GM21447 (cell line): ENCODE results near the gene COLQ.
"Not testable (repeated sequence)": the region's sequence is repeated elsewhere in the genome, so short reads cannot be mapped to it uniquely, and the experiment has no call there.

Experiments used
- ATAC-seq: cut with Tn5 transposase; IDR thresholded peaks from one replicate; pipeline ENCODE4 v1.9.1; 2021; ENCODE audit not compliant: unreplicated experiment

The COLQ gene

GRCh38 chr3:15458212-15458780 is 63.2 kb downstream of the COLQ start:
- no peak for ATAC-seq

- ATAC-seq = not testable (repeated sequence)
Measured at GRCh38 chr3:15456915-15457314, 64.6 kb downstream of the COLQ start.

GRCh38 chr3:15456321-15456720 is 65.2 kb downstream of the COLQ start:
- ATAC-seq = no peak

- no peak for ATAC-seq
Measured at GRCh38 chr3:15455756-15456155, 65.8 kb downstream of the COLQ start.

GRCh38 chr3:15454965-15455364 is 66.5 kb downstream of the COLQ start:
- ATAC-seq = no peak

GRCh38 chr3:15453991-15454625 is 67.4 kb downstream of the COLQ start:
- ATAC-seq = no peak

GRCh38 chr3:15453501-15453900 is 68.0 kb downstream of the COLQ start:
- ATAC-seq = no peak

GRCh38 chr3:15452961-15453360 is 68.5 kb downstream of the COLQ start:
- ATAC-seq = no peak

- ATAC-seq = no peak
Measured at GRCh38 chr3:15452156-15452555, 69.3 kb downstream of the COLQ start.

GRCh38 chr3:15451216-15452113 is 70.0 kb downstream of the COLQ start:
- no peak for ATAC-seq

- no peak for ATAC-seq
Measured at GRCh38 chr3:15450438-15451215, 70.9 kb downstream of the COLQ start.

GRCh38 chr3:15449489-15450224 is 71.8 kb downstream of the COLQ start:
- ATAC-seq = no peak

GRCh38 chr3:15443826-15444524 is 77.5 kb downstream of the COLQ start:
- no peak for ATAC-seq

- ATAC-seq = no peak
Measured at GRCh38 chr3:15440891-15441290, 80.6 kb downstream of the COLQ start.

GRCh38 chr3:15439476-15439875 is 82.0 kb downstream of the COLQ start:
- ATAC-seq = no peak

GRCh38 chr3:15438983-15439382 is 82.5 kb downstream of the COLQ start:
- ATAC-seq = no peak

- ATAC-seq = no peak
Measured at GRCh38 chr3:15436246-15436645, 85.3 kb downstream of the COLQ start.

GRCh38 chr3:15434756-15435155 is 86.8 kb downstream of the COLQ start:
- no peak for ATAC-seq

GRCh38 chr3:15433531-15433930 is 88.0 kb downstream of the COLQ start:
- no peak for ATAC-seq

- ATAC-seq = no peak
Measured at GRCh38 chr3:15431256-15431837, 90.2 kb downstream of the COLQ start.
